HEK293 (cell line): Measurements from ENCODE around the gene TBC1D4.

ENCODE experiments used
- CTCF ChIA-PET: fragments of 350-600 bp; formaldehyde crosslinking; extraction: SDS; loops from one replicate; lab custom pipeline; 2021; ENCODE audit warnings: antibody characterized with exemption; lab: Yijun Ruan, JAX
- POLR2A ChIA-PET: fragments of 300-600 bp; formaldehyde crosslinking; extraction: SDS; loops from one replicate; lab custom pipeline; 2020; ENCODE audit warnings: antibody characterized with exemption, inconsistent platforms; lab: Yijun Ruan, JAX
- H3K27ac ChIP-seq: fragments of 200-500 bp; sonication (Bioruptor generic); 2 replicates; pipeline ENCODE4 v1.5.1; 2014; ENCODE audit warnings: low read depth, low read length, control low read depth, inconsistent platforms; ENCODE audit errors: extremely low read depth
- H3K36me3 ChIP-seq, 2 experiments: fragments of 200-500 bp in 1 of 2; sonication (Bioruptor generic) in 1 of 2; 1 replicate in 1 of 2; 2 replicates in 1 of 2; pipeline ENCODE4 v1.5.1; 2014 to 2017; ENCODE audit warnings: inconsistent platforms in 2 of 2, low read length in 2 of 2; ENCODE audit not compliant: control insufficient read depth in 2 of 2, insufficient read depth in 1 of 2
- H3K4me1 ChIP-seq: fragments of 200-500 bp; sonication (Bioruptor generic); 2 replicates; pipeline ENCODE4 v1.5.1; 2014; ENCODE audit warnings: mild to moderate bottlenecking, low read length, inconsistent platforms; ENCODE audit not compliant: control insufficient read depth, insufficient read depth
- H3K4me3 ChIP-seq: 2 replicates; pipeline ENCODE4 v1.5.1; 2011; ENCODE audit warnings: low read depth, mild to moderate bottlenecking, control low read depth, low read length, moderate library complexity
- H3K9me3 ChIP-seq: fragments of 200-500 bp; sonication (Bioruptor generic); 2 replicates; pipeline ENCODE4 v1.5.1; 2014; ENCODE audit warnings: low read depth, low read length, inconsistent platforms; ENCODE audit not compliant: control insufficient read depth, insufficient read depth
- FEZF1 ChIP-seq: fragments of 450-650 bp; formaldehyde crosslinking; IDR thresholded peaks from 2 replicates; pipeline ENCODE4 v1.5.1; 2016; ENCODE audit warnings: missing biosample characterization, missing genetic modification characterization
- IKZF3 ChIP-seq: fragments of 450-650 bp; IDR thresholded peaks from 2 replicates; pipeline ENCODE4 v1.5.0; 2018; ENCODE audit warnings: missing biosample characterization, mild to moderate bottlenecking, missing genetic modification characterization, moderate library complexity
- KLF1 ChIP-seq: fragments of 450-650 bp; formaldehyde crosslinking; IDR thresholded peaks from 2 replicates; pipeline ENCODE4 v1.5.1; 2016; ENCODE audit warnings: missing biosample characterization, missing genetic modification characterization
- PRDM4 ChIP-seq: fragments of 450-650 bp; formaldehyde crosslinking; IDR thresholded peaks from 2 replicates; pipeline ENCODE4 v1.5.1; 2017; ENCODE audit warnings: missing biosample characterization, missing genetic modification characterization
- SCRT1 ChIP-seq: fragments of 450-650 bp; formaldehyde crosslinking; IDR thresholded peaks from 2 replicates; pipeline ENCODE4 v1.5.1; 2016; ENCODE audit warnings: missing biosample characterization, missing genetic modification characterization, borderline replicate concordance
- SCRT2 ChIP-seq: fragments of 450-650 bp; formaldehyde crosslinking; IDR thresholded peaks from 2 replicates; pipeline ENCODE4 v1.5.1; 2016; ENCODE audit warnings: missing biosample characterization, missing genetic modification characterization
- SP3 ChIP-seq: fragments of 450-650 bp; formaldehyde crosslinking; IDR thresholded peaks from 2 replicates; pipeline ENCODE4 v1.5.1; 2016; ENCODE audit warnings: missing biosample characterization, missing genetic modification characterization
- TCF7L2 ChIP-seq: IDR thresholded peaks from 2 replicates; pipeline ENCODE4 v1.6.1; 2011; ENCODE audit warnings: low read depth, mild to moderate bottlenecking, inconsistent platforms, low read length, moderate library complexity, borderline replicate concordance
- TRIM28 ChIP-seq: IDR thresholded peaks from 2 replicates; pipeline ENCODE4 v1.6.1; 2011; ENCODE audit warnings: low read length, control low read depth, borderline replicate concordance
- ZBTB20 ChIP-seq: fragments of 450-650 bp; formaldehyde crosslinking; IDR thresholded peaks from 2 replicates; pipeline ENCODE4 v1.5.1; 2016; ENCODE audit warnings: missing biosample characterization, missing genetic modification characterization
- ZNF155 ChIP-seq: fragments of 450-650 bp; formaldehyde crosslinking; IDR thresholded peaks from 2 replicates; pipeline ENCODE4 v1.5.1; 2016; ENCODE audit warnings: missing biosample characterization, missing genetic modification characterization
- ZNF341 ChIP-seq: fragments of 450-650 bp; formaldehyde crosslinking; IDR thresholded peaks from 2 replicates; pipeline ENCODE4; 2016; ENCODE audit warnings: low read depth, missing biosample characterization, missing genetic modification characterization
- ZNF394 ChIP-seq: fragments of 450-650 bp; formaldehyde crosslinking; IDR thresholded peaks from 2 replicates; pipeline ENCODE4 v1.5.1; 2016; ENCODE audit warnings: missing biosample characterization, missing genetic modification characterization, mild to moderate bottlenecking, moderate library complexity, borderline replicate concordance
- ZNF521 ChIP-seq: fragments of 450-650 bp; formaldehyde crosslinking; IDR thresholded peaks from 2 replicates; pipeline ENCODE4 v1.5.1; 2017; ENCODE audit warnings: missing biosample characterization, mild to moderate bottlenecking, missing genetic modification characterization
- ZNF530 ChIP-seq: fragments of 450-650 bp; formaldehyde crosslinking; IDR thresholded peaks from 2 replicates; pipeline ENCODE4 v1.5.1; 2016; ENCODE audit warnings: low read depth, missing biosample characterization, missing genetic modification characterization
- ZNF549 ChIP-seq: fragments of 450-650 bp; IDR thresholded peaks from 2 replicates; pipeline ENCODE4 v1.5.1; 2018; ENCODE audit warnings: missing biosample characterization, missing genetic modification characterization, mild to moderate bottlenecking, inconsistent platforms, moderate library complexity
- ZNF654 ChIP-seq: fragments of 450-650 bp; formaldehyde crosslinking; IDR thresholded peaks from 2 replicates; pipeline ENCODE4 v1.5.1; 2016; ENCODE audit warnings: low read depth, missing biosample characterization, missing genetic modification characterization
- ZSCAN30 ChIP-seq: fragments of 450-650 bp; IDR thresholded peaks from 2 replicates; pipeline ENCODE4 v1.5.1; 2018; ENCODE audit warnings: missing biosample characterization, mild to moderate bottlenecking, missing genetic modification characterization, moderate library complexity
- TF ChIP-seq, protein P1 (sequence below): fragments of 450-650 bp; formaldehyde crosslinking; IDR thresholded peaks from 2 replicates; pipeline ENCODE4 v1.5.1; 2016; ENCODE audit warnings: missing biosample characterization, missing genetic modification characterization
- TF ChIP-seq, protein P2 (sequence below): fragments of 450-650 bp; IDR thresholded peaks from 2 replicates; pipeline ENCODE4 v1.5.1; 2018; ENCODE audit warnings: missing biosample characterization, mild to moderate bottlenecking, missing genetic modification characterization
- TF ChIP-seq, protein P3 (sequence below): fragments of 450-650 bp; formaldehyde crosslinking; IDR thresholded peaks from 2 replicates; pipeline ENCODE4 v1.5.1; 2016; ENCODE audit warnings: missing biosample characterization, missing genetic modification characterization
- TF ChIP-seq, protein P4 (sequence below): fragments of 450-650 bp; formaldehyde crosslinking; IDR thresholded peaks from 2 replicates; pipeline ENCODE4 v1.5.1; 2016; ENCODE audit warnings: missing biosample characterization, missing genetic modification characterization

TBC1D4 gene

GRCh38 chr13:75440100-75440499 lies 41.9 kb downstream of the TBC1D4 start (continued):
- TF ChIP-seq, protein P1, sequence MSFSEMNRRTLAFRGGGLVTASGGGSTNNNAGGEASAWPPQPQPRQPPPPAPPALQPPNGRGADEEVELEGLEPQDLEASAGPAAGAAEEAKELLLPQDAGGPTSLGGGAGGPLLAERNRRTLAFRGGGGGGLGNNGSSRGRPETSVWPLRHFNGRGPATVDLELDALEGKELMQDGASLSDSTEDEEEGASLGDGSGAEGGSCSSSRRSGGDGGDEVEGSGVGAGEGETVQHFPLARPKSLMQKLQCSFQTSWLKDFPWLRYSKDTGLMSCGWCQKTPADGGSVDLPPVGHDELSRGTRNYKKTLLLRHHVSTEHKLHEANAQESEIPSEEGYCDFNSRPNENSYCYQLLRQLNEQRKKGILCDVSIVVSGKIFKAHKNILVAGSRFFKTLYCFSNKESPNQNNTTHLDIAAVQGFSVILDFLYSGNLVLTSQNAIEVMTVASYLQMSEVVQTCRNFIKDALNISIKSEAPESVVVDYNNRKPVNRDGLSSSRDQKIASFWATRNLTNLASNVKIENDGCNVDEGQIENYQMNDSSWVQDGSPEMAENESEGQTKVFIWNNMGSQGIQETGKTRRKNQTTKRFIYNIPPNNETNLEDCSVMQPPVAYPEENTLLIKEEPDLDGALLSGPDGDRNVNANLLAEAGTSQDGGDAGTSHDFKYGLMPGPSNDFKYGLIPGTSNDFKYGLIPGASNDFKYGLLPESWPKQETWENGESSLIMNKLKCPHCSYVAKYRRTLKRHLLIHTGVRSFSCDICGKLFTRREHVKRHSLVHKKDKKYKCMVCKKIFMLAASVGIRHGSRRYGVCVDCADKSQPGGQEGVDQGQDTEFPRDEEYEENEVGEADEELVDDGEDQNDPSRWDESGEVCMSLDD, result no peak
- TF ChIP-seq FEZF1 (tag by site-specific recombination), result peak; percentile 91
- peak; percentile 53; the same call in 1 of the 2 replicates for TF ChIP-seq PRDM4 (tag by site-specific recombination)
- TF ChIP-seq KLF1 (tag by site-specific recombination), result no peak
- no peak for TF ChIP-seq ZNF530 (tag by site-specific recombination)
- TF ChIP-seq ZSCAN30, result no peak; the same call in 1 of the 2 replicates
- TF ChIP-seq, all 188 proteins: peak for 7

DNA sequence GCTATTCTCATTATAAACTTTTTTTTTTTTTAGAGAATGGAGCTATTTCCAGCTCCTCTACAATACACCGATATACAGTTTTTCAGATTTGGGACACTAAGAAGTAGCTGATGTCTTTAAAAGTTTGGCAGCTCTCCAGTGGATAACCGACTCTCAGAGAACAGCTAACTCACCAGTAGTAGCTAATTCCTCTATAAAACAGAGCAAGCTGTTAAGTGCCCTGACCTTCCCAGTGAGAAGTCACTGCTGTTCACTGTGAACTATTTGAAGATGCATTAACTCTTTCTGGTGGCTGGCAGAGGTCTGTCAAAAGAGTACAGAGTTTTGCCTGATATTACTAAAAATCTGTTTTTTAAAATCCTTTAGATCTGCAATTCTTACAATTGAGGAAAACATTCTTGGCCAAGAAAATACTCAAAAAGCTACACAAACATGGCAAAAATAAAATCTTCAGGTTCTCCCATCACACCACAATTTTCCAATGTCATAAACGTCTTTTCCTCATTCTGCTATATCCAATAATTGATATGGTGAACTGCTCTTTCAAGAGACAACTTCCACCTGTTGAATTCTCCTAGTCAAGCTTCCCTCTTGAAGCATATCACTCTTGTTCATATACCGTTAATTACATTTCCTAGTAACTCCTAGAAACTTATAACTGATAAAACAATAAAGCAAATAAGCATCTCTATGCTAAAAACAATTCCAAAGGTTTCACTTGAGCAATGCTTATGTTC lies 44.2 kb downstream of the TBC1D4 start:
- H3K4me3 ChIP-seq, result no peak overlapping the region
- CTCF ChIA-PET, result interaction anchor here (0.9 kb wide), 1 partner anchor 120 kb away, joined by 3 read pairs; no protein-coding TSS in a partner anchor
- no peaks in the 10 kb centered on the region for H3K36me3 ChIP-seq
- H3K9me3 ChIP-seq, result no peaks in the 10 kb centered on the region
- H3K27ac ChIP-seq, result no peak overlapping the region
- H3K4me1 ChIP-seq, result peaks cover 8% of the 10 kb centered on the region; the same call in 1 of the 2 replicates
- POLR2A ChIA-PET, result interaction anchor here (1.0 kb wide), 1 partner anchor 44 kb away, joined by 4 read pairs; the partner anchor contains the start of gene TBC1D4
- TF ChIP-seq ZNF341, result peak; percentile 74; the same call in 1 of the 2 replicates
- peak; percentile 84 for TF ChIP-seq ZSCAN30
- peak; percentile 69 for TF ChIP-seq PRDM4 (tag by site-specific recombination)
- TF ChIP-seq ZNF654 (tag by site-specific recombination), result no peak
- TF ChIP-seq SCRT1 (tag by site-specific recombination), result 0 out of 2 replicates have a peak, but pooled peaks have one; percentile 8
- TF ChIP-seq, protein P2, sequence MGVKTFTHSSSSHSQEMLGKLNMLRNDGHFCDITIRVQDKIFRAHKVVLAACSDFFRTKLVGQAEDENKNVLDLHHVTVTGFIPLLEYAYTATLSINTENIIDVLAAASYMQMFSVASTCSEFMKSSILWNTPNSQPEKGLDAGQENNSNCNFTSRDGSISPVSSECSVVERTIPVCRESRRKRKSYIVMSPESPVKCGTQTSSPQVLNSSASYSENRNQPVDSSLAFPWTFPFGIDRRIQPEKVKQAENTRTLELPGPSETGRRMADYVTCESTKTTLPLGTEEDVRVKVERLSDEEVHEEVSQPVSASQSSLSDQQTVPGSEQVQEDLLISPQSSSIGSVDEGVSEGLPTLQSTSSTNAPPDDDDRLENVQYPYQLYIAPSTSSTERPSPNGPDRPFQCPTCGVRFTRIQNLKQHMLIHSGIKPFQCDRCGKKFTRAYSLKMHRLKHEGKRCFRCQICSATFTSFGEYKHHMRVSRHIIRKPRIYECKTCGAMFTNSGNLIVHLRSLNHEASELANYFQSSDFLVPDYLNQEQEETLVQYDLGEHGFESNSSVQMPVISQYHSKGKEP (tag by site-specific recombination), result no peak
- peak; percentile 92 for TF ChIP-seq SCRT2 (tag by site-specific recombination)
- peak; percentile 76 for TF ChIP-seq ZNF394 (tag by site-specific recombination)
- no peak for TF ChIP-seq ZNF549 (tag by site-specific recombination)
- peak; percentile 91 for TF ChIP-seq TRIM28
- no peak for TF ChIP-seq SP3 (tag by site-specific recombination)
- peak; percentile 94 for TF ChIP-seq IKZF3
- TF ChIP-seq, protein P3, sequence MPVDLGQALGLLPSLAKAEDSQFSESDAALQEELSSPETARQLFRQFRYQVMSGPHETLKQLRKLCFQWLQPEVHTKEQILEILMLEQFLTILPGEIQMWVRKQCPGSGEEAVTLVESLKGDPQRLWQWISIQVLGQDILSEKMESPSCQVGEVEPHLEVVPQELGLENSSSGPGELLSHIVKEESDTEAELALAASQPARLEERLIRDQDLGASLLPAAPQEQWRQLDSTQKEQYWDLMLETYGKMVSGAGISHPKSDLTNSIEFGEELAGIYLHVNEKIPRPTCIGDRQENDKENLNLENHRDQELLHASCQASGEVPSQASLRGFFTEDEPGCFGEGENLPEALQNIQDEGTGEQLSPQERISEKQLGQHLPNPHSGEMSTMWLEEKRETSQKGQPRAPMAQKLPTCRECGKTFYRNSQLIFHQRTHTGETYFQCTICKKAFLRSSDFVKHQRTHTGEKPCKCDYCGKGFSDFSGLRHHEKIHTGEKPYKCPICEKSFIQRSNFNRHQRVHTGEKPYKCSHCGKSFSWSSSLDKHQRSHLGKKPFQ (tag by site-specific recombination), result peak; percentile 87
- no peak for TF ChIP-seq ZNF155 (tag by site-specific recombination)
- TF ChIP-seq TCF7L2, result peak; percentile 71; the same call in 1 of the 2 replicates
- TF ChIP-seq ZBTB20, result no peak
- TF ChIP-seq, protein P4, sequence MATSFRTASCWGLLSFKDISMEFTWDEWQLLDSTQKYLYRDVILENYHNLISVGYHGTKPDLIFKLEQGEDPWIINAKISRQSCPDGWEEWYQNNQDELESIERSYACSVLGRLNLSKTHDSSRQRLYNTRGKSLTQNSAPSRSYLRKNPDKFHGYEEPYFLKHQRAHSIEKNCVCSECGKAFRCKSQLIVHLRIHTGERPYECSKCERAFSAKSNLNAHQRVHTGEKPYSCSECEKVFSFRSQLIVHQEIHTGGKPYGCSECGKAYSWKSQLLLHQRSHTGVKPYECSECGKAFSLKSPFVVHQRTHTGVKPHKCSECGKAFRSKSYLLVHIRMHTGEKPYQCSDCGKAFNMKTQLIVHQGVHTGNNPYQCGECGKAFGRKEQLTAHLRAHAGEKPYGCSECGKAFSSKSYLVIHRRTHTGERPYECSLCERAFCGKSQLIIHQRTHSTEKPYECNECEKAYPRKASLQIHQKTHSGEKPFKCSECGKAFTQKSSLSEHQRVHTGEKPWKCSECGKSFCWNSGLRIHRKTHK (tag by site-specific recombination), result no peak
- no peak for TF ChIP-seq ZNF521
